Dermis microvascular lymphatic vessel endothelial cell (primary cell): ENCODE data around the gene RNF220. TPM values are rescaled to one million over a fixed set of nuclear protein-coding genes. Genes with fewer than 3 reads are reported as not detected.

ENCODE experiments used
- DNase-seq, 2 donors: peaks; one replicate each; pipeline versions ENCODE4 v3.0.0 to v3.0.0-alpha.2; 2010; ENCODE audit warnings: low read depth in 2 of 2
- total RNA-seq: library from RNA; depleted of rRNA; stranded (reverse); fragments of >200 nt; gene quantifications from 2 replicates; pipeline ENCODE4 v1.2.1, GENCODE V29; 2014

The RNF220 gene
- total RNA-seq, 1 donor from 2014 or later, result 45.6 TPM

GRCh38 chr1:44581205-44581604 lies 176.2 kb downstream of the RNF220 start:
- no peak for DNase-seq

GRCh38 chr1:44584167-44584566 lies 179.1 kb downstream of the RNF220 start:
- DNase-seq, result no peak

- no peak for DNase-seq
Measured at GRCh38 chr1:44585315-44585920, 180.4 kb downstream of the RNF220 start.

GRCh38 chr1:44587796-44588460 lies 182.9 kb downstream of the RNF220 start:
- DNase-seq, result no peak

GRCh38 chr1:44588551-44589210 lies 183.6 kb downstream of the RNF220 start:
- no peak for DNase-seq

GRCh38 chr1:44590475-44590874 lies 185.4 kb downstream of the RNF220 start:
- DNase-seq, result no peak

GRCh38 chr1:44591381-44591780 lies 186.3 kb downstream of the RNF220 start:
- DNase-seq, result no peak

GRCh38 chr1:44592208-44593145 lies 187.4 kb downstream of the RNF220 start:
- no peak for DNase-seq

GRCh38 chr1:44594353-44594752 lies 189.3 kb downstream of the RNF220 start:
- DNase-seq, result no peak

- DNase-seq, result peak in 1 of 2 donors; percentile 56
Measured at GRCh38 chr1:44594871-44595735, 190.0 kb downstream of the RNF220 start.

- DNase-seq, result no peak
Measured at GRCh38 chr1:44596511-44596910, 191.5 kb downstream of the RNF220 start.

- DNase-seq, result no peak
Measured at GRCh38 chr1:44598167-44598566, 193.1 kb downstream of the RNF220 start.

- DNase-seq, result no peak
Measured at GRCh38 chr1:44602634-44603628, 197.9 kb downstream of the RNF220 start.

GRCh38 chr1:44603718-44604117 lies 198.7 kb downstream of the RNF220 start:
- DNase-seq, result no peak

- DNase-seq, result no peak
Measured at GRCh38 chr1:44604157-44604955, 199.3 kb downstream of the RNF220 start.

- no peak for DNase-seq
Measured at GRCh38 chr1:44605914-44606615, 201.0 kb downstream of the RNF220 start.

GRCh38 chr1:44606701-44607281 lies 201.7 kb downstream of the RNF220 start:
- DNase-seq, result no peak

GRCh38 chr1:44608141-44608540 lies 203.1 kb downstream of the RNF220 start:
- peak in 1 of 2 donors; percentile 25 for DNase-seq
